GM10847 (cell line): ENCODE data around the gene DAB1.

Experiments
- POLR2A ChIP-seq: IDR thresholded peaks from 2 replicates; pipeline ENCODE4 v1.6.1; 2011; ENCODE audit not compliant: insufficient read length; ENCODE audit errors: extremely low read depth

DAB1 gene

DNA sequence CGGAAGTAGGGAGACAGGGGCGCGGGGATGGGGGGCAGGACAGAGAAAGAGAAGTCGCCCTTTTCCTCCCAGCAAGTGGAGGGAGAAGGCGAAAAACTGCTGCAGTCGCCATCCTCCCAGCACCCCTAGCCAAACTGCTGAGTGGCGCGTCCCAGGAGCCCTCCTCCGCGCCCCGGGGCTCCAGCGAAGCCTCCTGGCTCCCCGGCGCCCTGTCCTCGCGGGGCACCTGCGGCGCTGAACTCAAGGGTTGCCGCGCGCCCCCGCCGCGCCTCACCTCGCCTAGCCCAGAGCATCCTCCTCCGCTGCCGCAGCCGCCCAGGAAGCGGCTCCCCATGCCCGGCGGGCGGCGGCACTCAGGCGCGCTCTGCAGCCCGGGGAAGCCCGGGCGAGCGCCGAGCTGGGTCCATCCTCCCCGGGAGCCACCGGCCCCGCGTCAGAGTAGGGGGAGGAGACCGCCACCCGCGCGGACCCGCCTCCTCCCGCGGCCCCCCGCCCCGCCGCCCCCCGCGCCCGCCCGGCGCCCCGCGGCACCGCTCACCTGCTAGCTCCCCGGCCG, at the start of gene DAB1:
TSS of gene DAB1 (minus strand) at position 405 of the 556 bp plus-strand sequence. CDS start 133,030 bp downstream, outside the sequence.
- no peak for TF ChIP-seq POLR2A

DNA sequence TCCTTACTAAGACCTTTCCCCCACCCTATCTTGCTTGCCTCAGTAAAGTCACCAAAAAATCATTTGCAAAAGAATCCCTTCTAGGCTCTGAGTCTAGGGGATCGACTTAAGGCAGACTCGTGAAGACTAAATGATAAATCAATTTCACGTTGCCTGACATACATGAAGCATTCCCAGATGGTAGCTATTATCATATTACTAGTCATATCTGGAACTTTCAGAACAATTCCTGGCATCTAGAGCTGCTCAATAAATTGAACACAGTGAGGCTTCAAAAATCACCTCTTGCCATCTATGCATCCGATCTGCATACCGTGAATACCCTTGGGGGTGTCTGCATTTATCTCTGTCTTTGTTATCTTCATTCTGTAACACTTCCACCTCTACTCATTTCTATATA, 49.6 kb upstream of the DAB1 start:
- no peak for TF ChIP-seq POLR2A

DNA sequence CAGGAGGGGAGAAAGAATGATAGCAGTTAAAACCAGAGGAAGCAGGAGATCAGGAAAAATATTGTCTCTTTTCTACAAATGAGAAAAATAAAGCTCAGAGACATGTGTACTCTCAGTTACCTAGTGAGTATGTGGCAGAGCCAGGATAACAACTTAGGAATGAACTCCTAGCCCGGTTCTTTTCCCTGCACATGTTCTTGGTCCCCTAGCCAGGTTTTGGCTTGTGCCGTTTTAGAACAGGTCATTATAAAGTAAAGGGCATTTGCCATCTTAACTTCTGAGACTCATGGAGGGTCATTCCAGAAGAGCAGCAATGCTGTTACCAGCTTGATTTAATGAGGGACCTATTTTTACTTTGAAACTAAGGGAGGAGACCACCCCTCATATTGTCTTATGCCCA, 48.1 kb upstream of the DAB1 start:
- no peak for TF ChIP-seq POLR2A

DNA sequence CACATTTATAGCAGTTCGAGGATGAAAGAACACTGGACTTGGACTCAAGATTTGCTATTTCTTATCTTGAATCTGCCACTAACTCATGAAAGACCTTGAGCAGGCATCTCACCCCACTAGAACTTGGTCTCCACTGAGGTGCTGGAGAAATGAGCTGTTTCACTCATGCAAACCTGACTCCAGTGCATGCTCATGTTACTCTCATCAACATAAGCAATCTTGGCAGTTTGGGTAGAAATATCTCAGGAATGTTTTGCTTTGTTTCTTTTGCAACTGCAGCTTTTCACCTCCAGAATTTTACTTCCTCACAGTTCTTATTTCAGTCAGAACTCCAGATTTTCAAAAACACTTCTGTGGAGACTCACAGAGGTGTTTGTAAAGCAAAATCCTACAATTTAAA, 46.2 kb upstream of the DAB1 start:
- no peak for TF ChIP-seq POLR2A

DNA sequence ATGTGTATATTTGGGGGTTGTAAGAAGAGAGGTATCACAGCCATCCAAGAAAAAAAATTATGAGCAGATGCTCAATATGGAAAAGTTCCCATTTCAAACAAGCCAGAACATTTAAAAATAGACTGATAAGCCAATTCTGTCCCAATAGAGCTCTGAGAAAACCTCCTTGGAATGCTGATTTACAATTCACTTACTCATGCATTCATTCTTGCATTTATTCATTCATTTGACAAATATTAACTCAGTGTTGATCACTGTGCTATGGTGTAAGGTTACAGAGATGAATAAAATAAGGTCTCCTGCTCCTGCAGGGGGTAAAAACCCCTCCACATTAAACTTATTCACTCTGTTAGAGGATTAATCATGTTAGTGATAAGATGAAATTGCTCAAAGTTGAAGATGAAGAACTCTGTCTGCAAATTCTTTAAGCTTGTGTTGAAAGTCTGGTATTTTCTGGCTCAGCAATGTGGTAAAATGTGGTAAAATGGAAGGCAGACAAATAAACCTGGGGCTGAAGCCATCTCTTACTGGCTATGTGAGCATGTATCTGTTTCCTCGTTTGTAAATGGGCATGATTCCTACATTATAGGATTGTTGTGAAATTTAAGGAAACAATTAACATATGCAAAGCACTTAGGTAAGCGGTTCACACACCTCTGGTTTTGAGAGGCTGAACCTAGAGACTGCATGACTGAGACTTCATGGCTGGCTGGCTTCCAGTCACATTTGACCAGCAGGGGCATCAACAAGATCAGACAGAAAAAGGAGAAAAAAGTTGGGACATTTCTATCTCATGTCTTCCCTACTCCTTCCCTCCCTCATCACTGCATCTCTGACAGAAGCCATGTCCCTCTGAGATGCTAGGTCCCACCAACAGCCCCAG, 45.0 kb upstream of the DAB1 start:
- no peak for TF ChIP-seq POLR2A

DNA sequence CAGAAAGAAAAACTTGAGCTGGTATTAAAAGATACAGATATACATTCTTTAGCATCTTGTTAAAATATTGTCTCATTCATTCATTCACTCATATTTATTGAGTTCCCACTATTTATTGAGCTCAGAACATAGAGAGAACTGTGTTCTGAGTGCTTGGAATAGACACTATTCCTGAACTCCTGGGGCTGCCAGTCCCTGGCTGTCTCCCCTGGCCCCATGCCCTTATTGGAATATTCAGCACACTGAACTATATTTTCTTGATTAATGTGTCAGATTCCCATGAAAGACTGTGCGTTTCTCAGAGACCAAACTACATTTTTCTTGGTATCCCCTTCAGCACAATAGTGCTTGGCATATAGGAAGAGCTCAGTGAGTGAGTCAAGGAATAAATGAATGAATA, 44.0 kb upstream of the DAB1 start:
- TF ChIP-seq POLR2A, result no peak

DNA sequence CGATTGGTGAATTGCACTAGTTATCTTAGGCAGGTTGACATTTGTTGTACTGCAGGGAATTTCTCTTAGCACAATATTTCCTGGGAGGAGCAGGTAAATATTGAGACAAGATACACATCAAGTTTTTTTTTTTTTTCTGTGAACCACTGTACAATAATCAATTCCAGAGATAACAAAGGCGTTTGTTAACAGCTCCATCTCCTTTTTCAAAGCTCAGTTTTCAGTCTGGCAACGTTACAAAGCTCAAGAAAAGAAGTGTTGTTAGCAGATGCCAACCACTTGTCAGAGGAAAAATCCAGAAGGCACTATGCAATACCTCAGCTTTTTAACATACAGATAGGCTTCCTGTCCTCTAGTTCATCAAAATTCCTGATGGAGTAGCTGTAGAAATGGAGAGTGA, 40.9 kb upstream of the DAB1 start:
- TF ChIP-seq POLR2A, result no peak

DNA sequence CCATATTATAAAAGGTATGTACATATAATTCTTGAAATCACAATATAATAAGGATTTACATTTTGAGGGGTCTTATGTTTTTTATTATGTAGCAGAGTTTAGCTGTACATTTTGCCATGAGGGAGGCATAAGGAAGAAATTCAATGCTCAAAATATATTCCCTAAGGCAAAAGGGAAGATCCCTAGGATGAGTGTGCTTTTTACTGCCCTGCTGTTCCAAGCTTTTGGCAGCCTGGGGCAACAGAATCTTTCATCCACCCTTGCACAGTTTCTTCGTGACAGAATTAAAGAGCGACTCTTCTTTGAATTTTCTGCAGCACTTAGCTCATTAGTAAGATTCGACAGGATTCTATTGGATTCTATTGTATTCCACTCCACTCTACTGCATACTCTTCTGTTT, 39.5 kb upstream of the DAB1 start:
- TF ChIP-seq POLR2A, result no peak

DNA sequence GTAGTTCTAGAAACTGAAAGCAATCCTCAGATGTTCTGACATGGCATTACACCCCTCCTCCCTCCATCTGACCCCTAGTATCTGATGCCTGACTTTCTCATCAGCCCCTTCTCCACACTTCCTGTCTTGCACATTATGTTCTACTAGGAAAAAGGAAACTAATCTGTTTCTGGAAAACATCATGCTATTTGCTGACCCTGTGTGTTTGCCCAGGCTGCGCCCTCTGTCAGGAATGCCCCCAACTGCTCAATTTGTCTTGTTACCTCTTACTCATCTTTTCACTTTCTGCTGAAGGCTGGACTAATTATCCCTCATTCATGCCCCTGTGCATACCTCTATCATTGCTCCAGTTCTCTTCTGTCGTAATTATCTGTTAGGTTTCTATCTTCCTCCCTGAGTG, 37.5 kb upstream of the DAB1 start:
- TF ChIP-seq POLR2A, result no peak

DNA sequence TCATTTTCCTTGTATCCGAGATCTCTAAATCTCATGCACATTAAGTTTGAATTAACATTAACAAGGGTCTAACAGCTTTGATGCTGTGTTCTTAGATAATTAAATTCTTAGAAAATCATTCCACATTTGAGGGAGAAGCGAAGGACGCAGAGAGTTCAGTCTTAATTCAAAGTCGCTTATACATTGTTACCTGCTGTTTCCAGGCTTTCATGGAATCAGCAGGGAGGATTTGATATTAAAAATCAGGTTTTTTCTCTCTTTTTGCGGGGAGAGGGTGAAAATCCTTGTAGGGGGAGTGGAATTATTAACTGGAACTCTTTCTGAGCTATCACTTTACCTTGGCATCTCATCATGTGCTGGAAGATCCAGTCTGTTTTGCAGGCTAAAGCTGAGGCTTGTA, 27.7 kb upstream of the DAB1 start:
- TF ChIP-seq POLR2A, result no peak

DNA sequence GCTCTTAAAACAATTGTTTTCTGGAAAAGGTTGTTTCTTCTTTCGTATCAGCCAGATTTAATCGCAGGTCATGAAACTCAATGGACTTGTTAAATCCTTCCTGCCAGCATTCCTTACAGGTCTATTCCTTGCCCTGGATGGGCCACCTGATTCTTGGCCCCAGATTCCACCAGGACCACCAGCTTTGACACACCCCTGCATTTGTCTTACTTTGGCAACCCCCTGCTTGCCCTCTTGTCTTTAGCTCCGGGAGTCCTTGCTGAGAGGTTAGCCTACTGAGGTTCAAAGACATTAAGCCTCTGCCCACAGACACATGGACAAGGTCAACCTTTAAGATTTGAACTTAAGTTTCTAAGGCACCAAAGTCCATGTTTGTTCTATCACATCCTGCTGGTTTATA, 27.1 kb upstream of the DAB1 start:
- no peak for TF ChIP-seq POLR2A

DNA sequence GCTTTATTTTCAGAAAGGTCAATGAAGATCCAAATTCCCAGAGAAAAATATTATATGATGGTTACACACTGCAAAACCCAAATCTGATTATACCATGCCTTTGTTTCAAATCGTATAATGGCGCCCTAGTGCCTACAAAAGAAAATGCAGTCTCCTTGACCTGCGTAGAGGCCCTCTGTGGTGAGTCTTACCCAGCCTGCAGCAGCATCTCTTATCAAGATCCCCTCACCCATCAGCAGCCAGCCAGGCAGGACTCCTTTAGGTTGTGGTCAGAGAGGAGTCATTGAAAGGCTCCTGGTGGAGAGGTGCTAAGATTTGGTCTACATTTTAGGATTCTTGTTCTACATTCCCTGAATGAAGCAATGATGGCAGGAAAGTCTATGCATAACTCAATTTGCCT, 23.7 kb upstream of the DAB1 start:
- no peak for TF ChIP-seq POLR2A

DNA sequence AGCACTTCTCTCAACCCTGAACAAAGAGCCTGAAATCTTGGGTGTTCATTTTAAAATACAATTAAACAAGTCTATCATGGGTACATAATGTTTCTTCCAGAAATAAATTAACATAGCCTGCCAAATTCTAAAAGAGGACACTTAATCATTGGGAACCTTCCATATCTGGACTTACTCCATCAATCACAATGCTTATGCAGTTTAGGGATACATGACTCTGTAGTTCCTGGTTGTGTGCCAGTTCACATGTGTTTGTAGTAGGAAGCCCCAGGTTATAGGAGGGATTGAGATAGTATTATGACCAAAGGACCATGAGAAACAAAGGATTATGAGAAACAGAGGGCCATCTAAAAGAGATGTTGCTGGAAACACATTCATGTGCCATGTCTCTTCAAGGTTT, 19.1 kb upstream of the DAB1 start:
- no peak for TF ChIP-seq POLR2A

DNA sequence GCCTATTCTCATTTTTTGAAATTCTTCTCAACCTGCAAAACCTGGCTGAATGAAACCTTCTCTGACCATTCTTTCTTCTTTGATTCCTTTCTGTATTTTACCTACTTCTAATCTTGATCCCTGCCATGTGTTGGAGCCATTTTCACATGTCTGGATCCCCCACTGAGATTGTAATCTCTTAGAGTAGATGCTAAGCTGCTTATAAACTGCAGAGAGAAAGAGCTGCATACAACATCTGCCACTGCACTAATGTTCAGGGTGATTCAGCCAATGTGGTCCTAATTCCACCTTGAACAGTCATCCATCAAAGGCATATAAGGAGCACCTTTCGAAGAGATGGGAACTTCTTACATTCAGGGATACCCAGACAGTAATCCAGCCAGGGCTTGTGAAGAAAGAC, 16.2 kb upstream of the DAB1 start:
- no peak for TF ChIP-seq POLR2A

DNA sequence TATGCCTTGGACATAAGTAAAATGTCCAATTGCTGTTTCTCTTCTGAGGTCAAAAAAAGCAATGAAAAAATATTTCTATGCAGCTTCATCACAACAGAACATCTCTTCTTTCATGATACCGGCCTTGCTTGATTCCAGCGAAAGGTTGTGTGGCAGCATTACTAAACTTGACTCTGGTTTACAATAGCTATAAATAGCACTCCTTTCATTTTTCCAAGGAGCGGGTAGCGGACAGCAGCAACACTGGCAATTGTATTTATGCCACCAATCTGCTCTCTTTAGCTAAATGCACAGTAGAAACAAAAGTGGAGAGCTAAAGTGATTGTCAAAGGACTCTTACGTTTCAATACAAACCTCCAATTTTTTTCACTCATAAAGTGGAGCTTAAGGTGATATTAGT, 7.5 kb upstream of the DAB1 start:
- no peak for TF ChIP-seq POLR2A

DNA sequence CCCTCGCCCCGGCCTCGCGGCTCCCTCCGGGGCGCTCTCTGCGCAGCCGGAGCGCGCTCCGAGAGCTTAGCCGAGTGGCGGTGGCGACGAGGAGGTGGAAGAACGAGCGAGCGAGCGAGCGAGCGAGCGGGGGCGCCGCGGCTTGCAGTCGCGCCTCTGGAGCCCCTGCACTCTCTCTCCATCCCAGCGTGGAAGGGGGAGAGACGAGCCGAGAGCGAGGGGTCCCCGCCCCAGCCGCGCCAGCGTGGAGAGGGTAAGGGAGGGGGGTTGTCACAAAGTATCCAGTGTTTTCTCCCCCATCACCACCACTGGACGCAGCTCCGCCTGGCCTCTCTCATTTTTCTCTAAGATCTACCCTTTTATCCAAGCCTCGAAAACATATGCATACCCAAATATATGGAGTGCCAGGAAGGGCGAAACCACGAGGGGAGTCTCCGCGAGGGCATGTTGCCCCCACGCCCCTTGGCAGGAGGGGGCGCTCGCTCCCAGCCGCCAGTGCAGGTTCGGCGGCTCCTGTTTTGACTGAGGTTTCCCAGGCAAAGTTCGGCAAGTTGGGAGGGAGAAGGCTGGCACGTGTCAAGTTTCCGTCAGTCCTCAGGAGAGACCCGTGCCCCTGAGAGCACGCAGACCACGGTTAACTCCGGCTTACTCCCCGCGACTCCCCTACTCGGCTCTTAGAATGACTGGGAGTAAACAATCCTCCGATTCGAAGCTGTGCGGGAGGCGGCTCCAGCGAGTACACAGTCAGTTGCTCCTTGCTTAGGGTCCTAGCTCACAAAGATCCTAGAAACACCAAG, 569 bp upstream of the DAB1 start:
- no peak for TF ChIP-seq POLR2A
